Trophoblast cell (in vitro differentiated cells and primary cell): ENCODE data around the gene REXO5.

Source experiments
- DNase-seq, 2 donors: peaks; one replicate each; pipeline ENCODE4 v3.0.0-alpha.2; 2016
- H2AFZ ChIP-seq: 2 replicates; pipeline ENCODE4 v1.6.1; 2013; ENCODE audit warnings: low read length, moderate library complexity, mild to moderate bottlenecking; ENCODE audit not compliant: insufficient read depth, poor library complexity
- H2AK5ac ChIP-seq: 2 replicates; pipeline ENCODE4 v1.6.1; 2013; ENCODE audit warnings: mild to moderate bottlenecking, low read length
- H2BK120ac ChIP-seq: 2 replicates; pipeline ENCODE4 v1.6.1; 2013; ENCODE audit warnings: low read length, mild to moderate bottlenecking, moderate library complexity; ENCODE audit not compliant: insufficient read depth, poor library complexity
- H2BK12ac ChIP-seq: 2 replicates; pipeline ENCODE4 v1.6.1; 2013; ENCODE audit warnings: mild to moderate bottlenecking, low read length, moderate library complexity
- H2BK5ac ChIP-seq: 2 replicates; pipeline ENCODE4 v1.6.1; 2013; ENCODE audit warnings: low read length, low read depth, moderate library complexity, mild to moderate bottlenecking; ENCODE audit not compliant: poor library complexity
- H3K14ac ChIP-seq: 2 replicates; pipeline ENCODE4 v1.6.1; 2013; ENCODE audit warnings: mild to moderate bottlenecking, low read length
- H3K18ac ChIP-seq: 2 replicates; pipeline ENCODE4 v1.6.1; 2013; ENCODE audit warnings: mild to moderate bottlenecking, low read length
- H3K23ac ChIP-seq: 2 replicates; pipeline ENCODE4 v1.6.1; 2013; ENCODE audit warnings: low read length
- H3K27ac ChIP-seq: 2 replicates; pipeline ENCODE4 v1.5.1; 2013; ENCODE audit warnings: low read depth, mild to moderate bottlenecking, inconsistent platforms, low read length, moderate library complexity
- H3K27me3 ChIP-seq: 2 replicates; pipeline ENCODE4 v1.6.1; 2013; ENCODE audit warnings: inconsistent platforms, mild to moderate bottlenecking, low read length, moderate library complexity; ENCODE audit not compliant: insufficient read depth
- H3K36me3 ChIP-seq, 2 experiments: 1 replicate in 1 of 2; 2 replicates in 1 of 2; pipeline ENCODE4 v1.6.1; 2013; ENCODE audit warnings: low read length in 2 of 2, mild to moderate bottlenecking in 2 of 2, moderate library complexity in 1 of 2; ENCODE audit not compliant: insufficient read depth in 2 of 2, control insufficient read depth in 1 of 2
- H3K4ac ChIP-seq: 2 replicates; pipeline ENCODE4 v1.6.1; 2013; ENCODE audit warnings: low read depth, mild to moderate bottlenecking, low read length, moderate library complexity
- H3K4me1 ChIP-seq, 2 experiments: 1 replicate in 1 of 2; 2 replicates in 1 of 2; pipeline ENCODE4 v1.6.1; 2013; ENCODE audit warnings: low read length in 2 of 2, mild to moderate bottlenecking in 2 of 2, moderate library complexity in 1 of 2; ENCODE audit not compliant: insufficient read depth in 2 of 2, control insufficient read depth in 1 of 2
- H3K4me2 ChIP-seq: 2 replicates; pipeline ENCODE4 v1.6.1; 2013; ENCODE audit warnings: inconsistent platforms, mild to moderate bottlenecking, low read length, moderate library complexity
- H3K4me3 ChIP-seq: 2 replicates; pipeline ENCODE4 v1.5.1; 2013; ENCODE audit warnings: mild to moderate bottlenecking, low read depth, low read length, inconsistent platforms
- H3K79me1 ChIP-seq: one replicate; pipeline ENCODE4 v1.6.1; 2013; ENCODE audit warnings: low read length
- H3K79me2 ChIP-seq: 2 replicates; pipeline ENCODE4 v1.6.1; 2013; ENCODE audit warnings: low read length, mild to moderate bottlenecking; ENCODE audit not compliant: control insufficient read depth, insufficient read depth, poor library complexity
- H3K9ac ChIP-seq: 2 replicates; pipeline ENCODE4 v1.6.1; 2013; ENCODE audit warnings: mild to moderate bottlenecking, low read length
- H3K9me3 ChIP-seq: 2 replicates; pipeline ENCODE4 v1.6.1; 2013; ENCODE audit warnings: low read depth, mild to moderate bottlenecking, control low read depth, inconsistent platforms, low read length; ENCODE audit not compliant: insufficient read depth
- H4K12ac ChIP-seq: 2 replicates; pipeline ENCODE4 v1.6.1; 2013; ENCODE audit warnings: low read depth, mild to moderate bottlenecking, low read length, moderate library complexity
- H4K8ac ChIP-seq: 2 replicates; pipeline ENCODE4 v1.6.1; 2013; ENCODE audit warnings: low read depth, mild to moderate bottlenecking, low read length, moderate library complexity
- H4K91ac ChIP-seq: one replicate; pipeline ENCODE4 v1.6.1; 2013; ENCODE audit warnings: low read depth, mild to moderate bottlenecking, low read length, moderate library complexity
- WGBS: extraction: QIAGEN DNeasy Blood & Tissue Kit; methylation state at CpG from one replicate; pipeline ENCODE4 v1.1.7; 2013; ENCODE audit warnings: missing lambda C conversion rate; ENCODE audit not compliant: insufficient read length, insufficient coverage; ENCODE audit errors: extremely low coverage; 5-methylcytosine and 5-hydroxymethylcytosine counted together

REXO5 gene

DNA sequence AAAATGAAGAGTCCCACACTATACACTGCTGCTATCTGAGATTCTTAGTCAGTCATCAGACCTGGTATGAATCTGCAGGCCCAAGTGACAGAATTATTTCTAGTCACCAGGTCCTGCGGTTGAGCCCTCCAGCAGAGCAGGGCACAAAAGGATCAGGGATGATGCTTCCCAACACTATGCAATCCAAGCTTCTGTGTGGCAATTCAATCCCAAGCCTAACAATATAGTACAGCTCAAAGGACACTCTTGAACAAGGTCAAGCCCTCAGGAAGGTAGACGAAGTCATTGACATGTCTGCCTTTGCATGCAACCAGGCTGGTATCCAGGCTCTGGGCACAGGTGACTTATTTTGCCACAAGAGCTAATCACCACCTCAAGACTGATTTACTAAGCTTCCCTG is 88.1 kb downstream of the REXO5 start:
- Histone ChIP-seq H2AK5ac (no peak overlapping the region), H2BK120ac (no peak overlapping the region), H3K14ac (no peak overlapping the region), H3K27me3 (no peaks in the 10 kb centered on the region), H3K4me1 (peaks cover 3 to 7% of the 10 kb centered on the region in 2 experiments), H3K18ac (no peak overlapping the region), H3K4me3 (no peak overlapping the region), H3K27ac (no peak overlapping the region), H4K91ac (no peak overlapping the region), H4K12ac (no peak overlapping the region), H2BK5ac (no peak overlapping the region), H3K79me1 (no peaks in the 10 kb centered on the region), H2AFZ (no peak overlapping the region), H3K23ac (no peak overlapping the region), H3K4ac (no peak overlapping the region), H3K36me3 (peaks cover 2 to 21% of the 10 kb centered on the region in 2 experiments), H3K4me2 (no peak overlapping the region), H3K9ac (no peak overlapping the region), H3K79me2 (peaks cover 4% of the 10 kb centered on the region), H3K9me3 (no peaks in the 10 kb centered on the region), H2BK12ac (no peak overlapping the region), H4K8ac (no peak overlapping the region)
- DNase-seq: no peak
- no CpG with 5 or more reads among the region's 2 CpGs for WGBS

GRCh38 chr16:20897253-20897897 is 91.0 kb downstream of the REXO5 start:
- H3K14ac ChIP-seq: no peak overlapping the region
- H3K79me2 ChIP-seq: peaks cover 12% of the 10 kb centered on the region
- H3K4me2 ChIP-seq: no peak overlapping the region
- peak in 1 of 2 donors; percentile 57 for DNase-seq
- H4K8ac ChIP-seq: no peak overlapping the region
- H3K9me3 ChIP-seq: no peaks in the 10 kb centered on the region
- H3K4ac ChIP-seq: peak overlapping the region; percentile 60
- H2AK5ac ChIP-seq: no peak overlapping the region
- no peak overlapping the region for H3K18ac ChIP-seq
- H4K91ac ChIP-seq: no peak overlapping the region
- no peak overlapping the region for H3K9ac ChIP-seq
- H3K27ac ChIP-seq: no peak overlapping the region
- no CpG with 5 or more reads among the region's 4 CpGs for WGBS
- H2AFZ ChIP-seq: no peak overlapping the region
- H4K12ac ChIP-seq: no peak overlapping the region
- H3K23ac ChIP-seq: no peak overlapping the region
- no peak overlapping the region for H2BK5ac ChIP-seq
- peaks cover 19% of the 10 kb centered on the region for H3K79me1 ChIP-seq
- peaks cover 3 to 6% of the 10 kb centered on the region in 2 experiments for H3K4me1 ChIP-seq
- H2BK12ac ChIP-seq: no peak overlapping the region
- no peak overlapping the region for H3K4me3 ChIP-seq
- no peak overlapping the region for H2BK120ac ChIP-seq
- H3K27me3 ChIP-seq: no peaks in the 10 kb centered on the region
- H3K36me3 ChIP-seq: peaks cover 0 to 13% of the 10 kb centered on the region in 2 experiments

- no peak overlapping the region for H3K4ac ChIP-seq
- no peak overlapping the region for H4K91ac ChIP-seq
- H4K12ac ChIP-seq: no peak overlapping the region
- H2BK5ac ChIP-seq: no peak overlapping the region
- no peak overlapping the region for H3K14ac ChIP-seq
- no peak overlapping the region for H3K18ac ChIP-seq
- no peak overlapping the region for H2BK12ac ChIP-seq
- H3K27me3 ChIP-seq: no peaks in the 10 kb centered on the region
- H2BK120ac ChIP-seq: no peak overlapping the region
- H3K27ac ChIP-seq: no peak overlapping the region
- H2AFZ ChIP-seq: no peak overlapping the region
- H3K9me3 ChIP-seq: no peaks in the 10 kb centered on the region
- H3K36me3 ChIP-seq: peaks cover 0 to 13% of the 10 kb centered on the region in 2 experiments
- no peak overlapping the region for H2AK5ac ChIP-seq
- peaks cover 19% of the 10 kb centered on the region for H3K79me1 ChIP-seq
- H3K4me1 ChIP-seq: peaks cover 3 to 6% of the 10 kb centered on the region in 2 experiments
- H3K79me2 ChIP-seq: peaks cover 12% of the 10 kb centered on the region
- H3K4me2 ChIP-seq: peak overlapping the region; percentile 2
- no peak overlapping the region for H3K4me3 ChIP-seq
- no peak overlapping the region for H4K8ac ChIP-seq
- DNase-seq: no peak
- H3K9ac ChIP-seq: no peak overlapping the region
- WGBS: no CpG with 5 or more reads among the region's 3 CpGs
- no peak overlapping the region for H3K23ac ChIP-seq
Observed at GRCh38 chr16:20897922-20898321, 91.6 kb downstream of the REXO5 start.

- H3K27ac ChIP-seq: no peak overlapping the region
- H2BK12ac ChIP-seq: no peak overlapping the region
- peaks cover 3 to 6% of the 10 kb centered on the region in 2 experiments for H3K4me1 ChIP-seq
- no peak overlapping the region for H3K14ac ChIP-seq
- peak overlapping the region; percentile 41 for H3K4ac ChIP-seq
- no peak overlapping the region for H2AK5ac ChIP-seq
- H3K23ac ChIP-seq: no peak overlapping the region
- no peak overlapping the region for H4K8ac ChIP-seq
- H3K79me1 ChIP-seq: peaks cover 19% of the 10 kb centered on the region
- no peak overlapping the region for H3K4me3 ChIP-seq
- H3K9me3 ChIP-seq: no peaks in the 10 kb centered on the region
- H4K91ac ChIP-seq: no peak overlapping the region
- H3K27me3 ChIP-seq: no peaks in the 10 kb centered on the region
- no peak overlapping the region for H2BK5ac ChIP-seq
- H2BK120ac ChIP-seq: no peak overlapping the region
- H3K4me2 ChIP-seq: peak overlapping the region; percentile 88
- no peak overlapping the region for H2AFZ ChIP-seq
- no CpG with 5 or more reads among the region's 5 CpGs for WGBS
- DNase-seq: peak in 1 of 2 donors; percentile 84
- H3K36me3 ChIP-seq: peaks cover 0 to 11% of the 10 kb centered on the region in 2 experiments
- H4K12ac ChIP-seq: no peak overlapping the region
- no peak overlapping the region for H3K9ac ChIP-seq
- H3K79me2 ChIP-seq: peaks cover 12% of the 10 kb centered on the region
- no peak overlapping the region for H3K18ac ChIP-seq
Observed at GRCh38 chr16:20899071-20899470, 92.7 kb downstream of the REXO5 start.
